ENCODE measurements around the gene VPS33A.
A peak's percentile ranks its signal among the peaks of the same experiment; 100 is the strongest.

Gene VPS33A

GRCh38 chr12:122244565-122245371 is 21.5 kb downstream of the VPS33A start:
- H3K9me3 ChIP-seq (ENCODE audit: low read length): no peaks in the 10 kb centered on the region
- no peaks in the 10 kb centered on the region for H3K27me3 ChIP-seq (ENCODE audit: insufficient read depth, low read length)
- peaks cover 25% of the 10 kb centered on the region; the same call in 1 of the 2 replicates for H3K36me3 ChIP-seq (ENCODE audit: insufficient read depth, low read length)
- H3K4me2 ChIP-seq (ENCODE audit: low read length): peak overlapping the region; percentile 69
- H3K4me3 ChIP-seq (ENCODE audit: low read depth, low read length, poor library complexity, severe bottlenecking): peak overlapping the region; percentile 27
- peak overlapping the region; percentile 15; the same call in 1 of the 2 replicates for H2AFZ ChIP-seq (ENCODE audit: low read length)
- TF ChIP-seq, protein P1, sequence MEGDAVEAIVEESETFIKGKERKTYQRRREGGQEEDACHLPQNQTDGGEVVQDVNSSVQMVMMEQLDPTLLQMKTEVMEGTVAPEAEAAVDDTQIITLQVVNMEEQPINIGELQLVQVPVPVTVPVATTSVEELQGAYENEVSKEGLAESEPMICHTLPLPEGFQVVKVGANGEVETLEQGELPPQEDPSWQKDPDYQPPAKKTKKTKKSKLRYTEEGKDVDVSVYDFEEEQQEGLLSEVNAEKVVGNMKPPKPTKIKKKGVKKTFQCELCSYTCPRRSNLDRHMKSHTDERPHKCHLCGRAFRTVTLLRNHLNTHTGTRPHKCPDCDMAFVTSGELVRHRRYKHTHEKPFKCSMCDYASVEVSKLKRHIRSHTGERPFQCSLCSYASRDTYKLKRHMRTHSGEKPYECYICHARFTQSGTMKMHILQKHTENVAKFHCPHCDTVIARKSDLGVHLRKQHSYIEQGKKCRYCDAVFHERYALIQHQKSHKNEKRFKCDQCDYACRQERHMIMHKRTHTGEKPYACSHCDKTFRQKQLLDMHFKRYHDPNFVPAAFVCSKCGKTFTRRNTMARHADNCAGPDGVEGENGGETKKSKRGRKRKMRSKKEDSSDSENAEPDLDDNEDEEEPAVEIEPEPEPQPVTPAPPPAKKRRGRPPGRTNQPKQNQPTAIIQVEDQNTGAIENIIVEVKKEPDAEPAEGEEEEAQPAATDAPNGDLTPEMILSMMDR (IDR thresholded peaks at IDR 0.05; ENCODE audit: low read length): no peak
- TF ChIP-seq EZH2 (IDR thresholded peaks at IDR 0.05; ENCODE audit: borderline replicate concordance, low read length): no peak
- no peaks in the 10 kb centered on the region for H3F3A ChIP-seq (ENCODE audit: insufficient read depth, low read length)
- peaks cover 22% of the 10 kb centered on the region for H3K4me1 ChIP-seq (ENCODE audit: insufficient read depth, low read length, severe bottlenecking)
- H3K27ac ChIP-seq (ENCODE audit: low read depth, low read length, poor library complexity, severe bottlenecking): peak overlapping the region; percentile 68
- H4K20me1 ChIP-seq (ENCODE audit: insufficient read depth, low read length): no peaks in the 10 kb centered on the region
- no peaks in the 10 kb centered on the region for H3K9me2 ChIP-seq (ENCODE audit: low read depth, low read length)
- H3K9ac ChIP-seq (ENCODE audit: low read length): peak overlapping the region; percentile 37
- no peaks in the 10 kb centered on the region for H3K79me2 ChIP-seq (ENCODE audit: insufficient read depth, low read length)

GRCh38 chr12:122243965-122244364 is 22.3 kb downstream of the VPS33A start:
- peaks cover 21% of the 10 kb centered on the region; the same call in 1 of the 2 replicates for H3K36me3 ChIP-seq (ENCODE audit: insufficient read depth, low read length)
- H4K20me1 ChIP-seq (ENCODE audit: insufficient read depth, low read length): no peaks in the 10 kb centered on the region
- peak overlapping the region; percentile 68 for H3K27ac ChIP-seq (ENCODE audit: low read depth, low read length, poor library complexity, severe bottlenecking)
- H3F3A ChIP-seq (ENCODE audit: insufficient read depth, low read length): no peaks in the 10 kb centered on the region
- no peaks in the 10 kb centered on the region for H3K79me2 ChIP-seq (ENCODE audit: insufficient read depth, low read length)
- no peak overlapping the region; the same call in 1 of the 2 replicates for H3K9ac ChIP-seq (ENCODE audit: low read length)
- H2AFZ ChIP-seq (ENCODE audit: low read length): no peak overlapping the region
- H3K27me3 ChIP-seq (ENCODE audit: insufficient read depth, low read length): no peaks in the 10 kb centered on the region
- no peak for TF ChIP-seq EZH2 (IDR thresholded peaks at IDR 0.05; ENCODE audit: borderline replicate concordance, low read length)
- TF ChIP-seq, protein P1 (IDR thresholded peaks at IDR 0.05; ENCODE audit: low read length): no peak
- H3K9me3 ChIP-seq (ENCODE audit: low read length): no peaks in the 10 kb centered on the region
- H3K4me1 ChIP-seq (ENCODE audit: insufficient read depth, low read length, severe bottlenecking): peaks cover 22% of the 10 kb centered on the region
- peak overlapping the region; percentile 27 for H3K4me3 ChIP-seq (ENCODE audit: low read depth, low read length, poor library complexity, severe bottlenecking)
- no peaks in the 10 kb centered on the region for H3K9me2 ChIP-seq (ENCODE audit: low read depth, low read length)
- peak overlapping the region; percentile 69 for H3K4me2 ChIP-seq (ENCODE audit: low read length)

DNA sequence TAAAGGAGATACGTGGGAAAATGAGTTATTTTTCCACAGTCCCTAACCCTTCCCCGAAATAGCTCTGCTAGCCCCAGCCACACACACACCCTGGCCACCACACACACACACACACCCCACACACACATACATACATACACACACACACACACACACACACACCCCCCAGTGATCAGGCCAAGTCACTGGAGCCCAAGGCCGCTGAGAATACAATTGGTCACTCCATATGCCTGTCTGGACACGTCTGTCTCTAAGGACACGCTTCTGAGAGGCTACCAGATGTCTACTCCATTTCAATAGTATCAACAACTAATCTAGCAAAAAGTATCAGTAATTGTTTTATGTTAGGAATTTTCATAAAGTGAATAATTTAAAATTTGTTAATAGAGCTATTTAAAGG is 27.4 kb downstream of the VPS33A start:
- Histone ChIP-seq H3K36me3 (ENCODE audit: insufficient read depth, low read length) (peaks cover 36% of the 10 kb centered on the region; the same call in 1 of the 2 replicates), H3K27me3 (ENCODE audit: insufficient read depth, low read length) (no peaks in the 10 kb centered on the region), H4K20me1 (ENCODE audit: insufficient read depth, low read length) (no peaks in the 10 kb centered on the region), H3K9ac (ENCODE audit: low read length) (no peak overlapping the region), H3K4me3 (ENCODE audit: low read depth, low read length, poor library complexity, severe bottlenecking) (no peak overlapping the region), H3K9me3 (ENCODE audit: low read length) (no peaks in the 10 kb centered on the region), H3K79me2 (ENCODE audit: insufficient read depth, low read length) (no peaks in the 10 kb centered on the region), H3K4me2 (ENCODE audit: low read length) (no peak overlapping the region), H3K4me1 (ENCODE audit: insufficient read depth, low read length, severe bottlenecking) (peaks cover 4% of the 10 kb centered on the region), H3K27ac (ENCODE audit: low read depth, low read length, poor library complexity, severe bottlenecking) (no peak overlapping the region), H3K9me2 (ENCODE audit: low read depth, low read length) (no peaks in the 10 kb centered on the region), H2AFZ (ENCODE audit: low read length) (no peak overlapping the region), H3F3A (ENCODE audit: insufficient read depth, low read length) (no peaks in the 10 kb centered on the region)
- no peak for TF ChIP-seq EZH2 (IDR thresholded peaks at IDR 0.05; ENCODE audit: borderline replicate concordance, low read length)
- TF ChIP-seq, protein P1 (IDR thresholded peaks at IDR 0.05; ENCODE audit: low read length): no peak
